CD14-positive monocyte (primary cell): Measurements from ENCODE around the gene AJAP1. TPM values are rescaled to one million over a fixed set of nuclear protein-coding genes. Genes with fewer than 3 reads are reported as not detected.

Source experiments
- DNase-seq, 3 donors: peaks; one replicate each; pipeline ENCODE4 v3.0.0-alpha.2; 2011 to 2022
- H2AFZ ChIP-seq: 2 replicates; pipeline ENCODE4 v1.6.0; 2012; ENCODE audit warnings: mild to moderate bottlenecking, low read depth, low read length, inconsistent platforms; ENCODE audit not compliant: insufficient read depth, poor library complexity, severe bottlenecking
- H3K27ac ChIP-seq, 2 donors: 1 replicate in 1 of 2; 2 replicates in 1 of 2; pipeline ENCODE4 v1.5.1; 2012 to 2013; ENCODE audit warnings: low read length in 2 of 2, control low read depth in 1 of 2, inconsistent platforms in 1 of 2, low read depth in 1 of 2, mild to moderate bottlenecking in 1 of 2
- H3K27me3 ChIP-seq, 2 donors: one replicate each; pipeline versions ENCODE4 v1.6.0 to v1.6.1; 2011 to 2013; ENCODE audit warnings: low read length in 2 of 2; ENCODE audit not compliant: control insufficient read depth in 2 of 2, insufficient read depth in 2 of 2
- H3K36me3 ChIP-seq, 2 donors: replicated peaks in 1 of 2; 1 replicate in 1 of 2; 2 replicates in 1 of 2; pipeline versions ENCODE4 v1.5.1 to v1.6.1; 2012 to 2013; ENCODE audit warnings: low read length in 2 of 2, control low read depth in 1 of 2, inconsistent platforms in 1 of 2, mild to moderate bottlenecking in 1 of 2; ENCODE audit not compliant: insufficient read depth in 2 of 2, control insufficient read depth in 1 of 2
- H3K4me1 ChIP-seq, 2 donors: 1 replicate in 1 of 2; 2 replicates in 1 of 2; pipeline versions ENCODE4 v1.5.1 to v1.6.1; 2012 to 2013; ENCODE audit warnings: low read length in 2 of 2, control low read depth in 1 of 2, inconsistent platforms in 1 of 2, mild to moderate bottlenecking in 1 of 2, moderate library complexity in 1 of 2; ENCODE audit not compliant: insufficient read depth in 2 of 2, control insufficient read depth in 1 of 2
- H3K4me2 ChIP-seq: replicated peaks from 2 replicates; pipeline ENCODE3; 2012; ENCODE audit warnings: low read length, moderate library complexity, mild to moderate bottlenecking; ENCODE audit not compliant: poor library complexity, severe bottlenecking; ENCODE audit errors: extremely low read depth
- H3K4me3 ChIP-seq, 3 experiments: fragments of 200-600 bp in 1 of 3; sonication (generic) in 1 of 3; replicated peaks in 1 of 3; 1 replicate in 2 of 3; 2 replicates in 1 of 3; pipeline ENCODE4 v1.5.1; 2011 to 2013; ENCODE audit warnings: low read length in 3 of 3, mild to moderate bottlenecking in 3 of 3, control low read depth in 2 of 3, low read depth in 2 of 3, inconsistent platforms in 1 of 3, moderate library complexity in 1 of 3
- H3K79me2 ChIP-seq: 2 replicates; pipeline ENCODE4 v1.6.0; 2012; ENCODE audit warnings: mild to moderate bottlenecking, control low read depth, inconsistent platforms, low read length, moderate library complexity; ENCODE audit not compliant: insufficient read depth
- H3K9ac ChIP-seq: 2 replicates; pipeline ENCODE4 v1.6.0; 2017; ENCODE audit warnings: low read length, mild to moderate bottlenecking; ENCODE audit not compliant: insufficient read depth, poor library complexity, severe bottlenecking
- H3K9me3 ChIP-seq, 2 donors: replicated peaks in 1 of 2; 1 replicate in 1 of 2; 2 replicates in 1 of 2; pipeline versions ENCODE4 v1.5.1 to v1.6.1; 2012 to 2013; ENCODE audit warnings: low read length in 2 of 2, control low read depth in 1 of 2; ENCODE audit not compliant: control insufficient read depth in 1 of 2, insufficient read depth in 1 of 2
- H4K20me1 ChIP-seq: 2 replicates; pipeline ENCODE4 v1.6.0; 2012; ENCODE audit warnings: mild to moderate bottlenecking, low read length, control low read depth, moderate library complexity; ENCODE audit not compliant: insufficient read depth
- H3K27ac Mint-ChIP-seq, 7 donors: one replicate each; pipeline ENCODE4 v1.8.0; 2020; ENCODE audit warnings: mild to moderate bottlenecking in 7 of 7, mixed read lengths in 7 of 7, moderate library complexity in 6 of 7, inconsistent platforms in 2 of 7
- H3K27me3 Mint-ChIP-seq, 3 donors: one replicate each; pipeline ENCODE4 v1.8.0; 2021 to 2022; ENCODE audit warnings: low read depth in 3 of 3, mild to moderate bottlenecking in 3 of 3, mixed read lengths in 3 of 3, moderate library complexity in 3 of 3, inconsistent platforms in 1 of 3
- H3K36me3 Mint-ChIP-seq, 2 donors: one replicate each; pipeline ENCODE4 v1.8.0; 2020; ENCODE audit warnings: mixed read lengths in 2 of 2, inconsistent platforms in 1 of 2, mild to moderate bottlenecking in 1 of 2
- H3K4me1 Mint-ChIP-seq: one replicate; pipeline ENCODE4 v1.8.0; 2020; ENCODE audit warnings: mild to moderate bottlenecking, mixed read lengths
- H3K4me3 Mint-ChIP-seq, 2 donors: one replicate each; pipeline ENCODE4 v1.8.0; 2020; ENCODE audit warnings: mild to moderate bottlenecking in 2 of 2, mixed read lengths in 2 of 2, moderate library complexity in 1 of 2
- H3K9me3 Mint-ChIP-seq, 7 donors: one replicate each; pipeline ENCODE4 v1.8.0; 2020 to 2022; ENCODE audit warnings: mixed read lengths in 7 of 7, mild to moderate bottlenecking in 6 of 7, moderate library complexity in 6 of 7, inconsistent platforms in 2 of 7
- CTCF ChIP-seq: fragments of 200-600 bp; IDR thresholded peaks from one replicate; pipeline ENCODE4 v1.8.0; 2022; ENCODE audit warnings: antibody characterized with exemption, mild to moderate bottlenecking
- WGBS: methylation state at CpG from one replicate; pipeline ENCODE4 v1.1.5; 2013; ENCODE audit warnings: missing lambda C conversion rate; ENCODE audit not compliant: insufficient coverage; 5-methylcytosine and 5-hydroxymethylcytosine counted together
- intact Hi-C, 2 donors: fragments of 100-400 bp; cut with micrococcal nuclease; formaldehyde crosslinking; loops; one replicate each; pipeline versions ENCODE4 v1.15.0 to v1.15.1; 2023
- polyA plus RNA-seq, 3 donors: library from polyadenylated mRNA; depleted of rRNA in 1 of 3; unstranded in 2 of 3; stranded (reverse) in 1 of 3; fragments of 300-500 nt in 2 of 3; fragments of >200 nt in 1 of 3; fragmentation: Illumina TruSeq in 2 of 3; gene quantifications; 1 replicate in 2 of 3; 2 replicates in 1 of 3; pipeline ENCODE4 v1.2.3, GENCODE V29; 2012 to 2021

The AJAP1 gene
- polyA plus RNA-seq, 3 donors, result not detected

- DNase-seq, result no peak
- peaks cover 7 to 8% of the 10 kb centered on the region in 2 donors for H3K4me1 ChIP-seq
- H3K27ac ChIP-seq, result no peak overlapping the region
- no peaks in the 10 kb centered on the region for H3K79me2 ChIP-seq
- WGBS, result 77% methylated on average over 11 of the region's 12 CpGs
- Mint-ChIP-seq H3K4me3 (no peak overlapping the region), H3K27me3 (peaks cover 7 to 17% (median 12%) of the 10 kb centered on the region in 3 donors), H3K27ac (no peak overlapping the region), H3K36me3 (no peaks in the 10 kb centered on the region), H3K9me3 (peaks cover 0 to 5% (median 2%) of the 10 kb centered on the region in 7 donors), H3K4me1 (peaks cover 9% of the 10 kb centered on the region)
- H3K27me3 ChIP-seq, result peaks cover 0 to 4% of the 10 kb centered on the region in 2 donors
- no peak overlapping the region for H3K4me2 ChIP-seq
- H3K9ac ChIP-seq, result no peak overlapping the region
- intact Hi-C loops, result no loop called here
- TF ChIP-seq CTCF, result no peak
- H4K20me1 ChIP-seq, result no peaks in the 10 kb centered on the region
- H2AFZ ChIP-seq, result no peak overlapping the region
- H3K36me3 ChIP-seq, result no peaks in the 10 kb centered on the region
- no peak overlapping the region for H3K4me3 ChIP-seq
- H3K9me3 ChIP-seq, result peaks cover 0 to 5% of the 10 kb centered on the region in 2 donors
Observed at GRCh38 chr1:4634793-4635406, 19.5 kb upstream of the AJAP1 start.

GRCh38 chr1:4636186-4636585, 18.2 kb upstream of the AJAP1 start:
- Histone ChIP-seq H3K9ac (no peak overlapping the region), H2AFZ (no peak overlapping the region), H3K9me3 (peaks cover 0 to 5% of the 10 kb centered on the region in 2 donors), H3K79me2 (no peaks in the 10 kb centered on the region), H3K4me1 (peaks cover 7 to 8% of the 10 kb centered on the region in 2 donors), H4K20me1 (no peaks in the 10 kb centered on the region), H3K27me3 (peaks cover 0 to 4% of the 10 kb centered on the region in 2 donors), H3K4me3 (no peak overlapping the region), H3K4me2 (no peak overlapping the region), H3K27ac (no peak overlapping the region), H3K36me3 (no peaks in the 10 kb centered on the region)
- Mint-ChIP-seq H3K27me3 (peaks cover 7 to 17% (median 12%) of the 10 kb centered on the region in 3 donors), H3K36me3 (no peaks in the 10 kb centered on the region), H3K27ac (no peak overlapping the region), H3K9me3 (peaks cover 0 to 5% (median 2%) of the 10 kb centered on the region in 7 donors), H3K4me3 (no peak overlapping the region), H3K4me1 (peaks cover 9% of the 10 kb centered on the region)
- DNase-seq, result no peak
- intact Hi-C loops, result no loop called here
- TF ChIP-seq CTCF, result no peak
- 89% methylated on average over 8 of the region's 8 CpGs for WGBS
